Measurements from ENCODE around the gene GPC6. TPM values are rescaled to one million over a fixed set of nuclear protein-coding genes. Genes with fewer than 3 reads are reported as not detected.

Gene GPC6
- total RNA-seq, 6 donors from 2014 or later: 1.3 to 7.3 (median 3.4) TPM

- H3K27ac ChIP-seq: no peak overlapping the region
- no peak for ATAC-seq (ENCODE audit: low FRiP score in 2 of 2)
- WGBS, 2 donors: 97% methylated on average over 1 of the region's 1 CpG
- H3K9me3 ChIP-seq: no peaks in the 10 kb centered on the region
- no peaks in the 10 kb centered on the region for H3K27me3 ChIP-seq
- TF ChIP-seq POLR2A (IDR thresholded peaks at IDR 0.05) (no peak), POLR2AphosphoS5 (IDR thresholded peaks at IDR 0.05) (no peak), CTCF (IDR thresholded peaks at IDR 0.05) (no peak)
- no peak for DNase-seq
- no peak overlapping the region for H3K4me3 ChIP-seq
- no peaks in the 10 kb centered on the region for H3K36me3 ChIP-seq
- no peaks in the 10 kb centered on the region for H3K4me1 ChIP-seq
These were observed 520.0 kb downstream of the GPC6 start for GRCh38 chr13:93746589-93746988.

DNA sequence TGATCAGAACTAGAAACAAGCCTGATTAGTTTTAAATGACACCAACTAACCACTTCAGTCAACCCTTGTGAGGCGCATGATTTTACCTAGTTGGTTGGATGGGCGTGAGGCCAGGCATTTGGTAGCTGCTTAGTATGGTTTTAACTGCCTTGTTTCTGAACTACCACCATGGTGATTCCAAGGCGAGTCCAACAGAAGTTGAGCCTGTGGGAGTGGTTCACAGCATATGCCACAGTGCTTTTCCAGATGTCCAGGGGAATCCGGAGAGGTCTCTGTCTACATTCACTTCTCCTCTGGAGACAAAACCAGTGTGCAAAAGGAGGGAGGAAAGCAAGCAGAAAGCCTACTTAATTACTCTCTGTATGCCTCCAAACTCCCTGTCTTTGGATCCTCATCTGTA lies 524.1 kb downstream of the GPC6 start:
- Histone ChIP-seq H3K27me3 (no peaks in the 10 kb centered on the region), H3K27ac (no peak overlapping the region), H3K9me3 (no peaks in the 10 kb centered on the region), H3K4me1 (no peaks in the 10 kb centered on the region), H3K4me3 (no peak overlapping the region), H3K36me3 (no peaks in the 10 kb centered on the region)
- ATAC-seq (ENCODE audit: low FRiP score in 2 of 2): no peak
- no peak for DNase-seq
- TF ChIP-seq POLR2AphosphoS5 (IDR thresholded peaks at IDR 0.05) (no peak), EP300 (IDR thresholded peaks at IDR 0.05) (no peak), POLR2A (IDR thresholded peaks at IDR 0.05) (no peak), CTCF (IDR thresholded peaks at IDR 0.05) (no peak)
- WGBS, 2 donors: 88% methylated on average over 3 to 4 of the region's 4 CpGs

- H3K36me3 ChIP-seq: no peaks in the 10 kb centered on the region
- no peaks in the 10 kb centered on the region for H3K4me1 ChIP-seq
- H3K4me3 ChIP-seq: no peak overlapping the region
- H3K9me3 ChIP-seq: no peaks in the 10 kb centered on the region
- no peak overlapping the region for H3K27ac ChIP-seq
- DNase-seq (no peak), ATAC-seq (ENCODE audit: low FRiP score in 2 of 2) (no peak)
- TF ChIP-seq POLR2A (IDR thresholded peaks at IDR 0.05) (no peak), EP300 (IDR thresholded peaks at IDR 0.05) (no peak), CTCF (IDR thresholded peaks at IDR 0.05) (no peak), POLR2AphosphoS5 (IDR thresholded peaks at IDR 0.05) (no peak)
- H3K27me3 ChIP-seq: no peaks in the 10 kb centered on the region
These were observed 524.5 kb downstream of the GPC6 start for GRCh38 chr13:93751117-93751516.

- Histone ChIP-seq H3K4me3 (no peak overlapping the region), H3K27me3 (no peaks in the 10 kb centered on the region), H3K9me3 (no peaks in the 10 kb centered on the region), H3K36me3 (no peaks in the 10 kb centered on the region), H3K4me1 (no peaks in the 10 kb centered on the region), H3K27ac (no peak overlapping the region)
- 80 to 93% methylated on average over 4 of the region's 4 CpGs for WGBS, 2 donors
- no peak for TF ChIP-seq POLR2AphosphoS5 (IDR thresholded peaks at IDR 0.05)
- TF ChIP-seq CTCF (IDR thresholded peaks at IDR 0.05): no peak
- no peak for TF ChIP-seq POLR2A (IDR thresholded peaks at IDR 0.05)
- no peak for TF ChIP-seq EP300 (IDR thresholded peaks at IDR 0.05)
- no peak for DNase-seq
- ATAC-seq (ENCODE audit: low FRiP score in 2 of 2): no peak
These were observed 525.9 kb downstream of the GPC6 start for GRCh38 chr13:93752541-93752940.

- no peak overlapping the region for H3K27ac ChIP-seq
- H3K9me3 ChIP-seq: no peaks in the 10 kb centered on the region
- no peak overlapping the region for H3K4me3 ChIP-seq
- H3K4me1 ChIP-seq: no peaks in the 10 kb centered on the region
- DNase-seq: no peak
- H3K27me3 ChIP-seq: no peaks in the 10 kb centered on the region
- TF ChIP-seq EP300 (IDR thresholded peaks at IDR 0.05) (no peak), POLR2AphosphoS5 (IDR thresholded peaks at IDR 0.05) (no peak), CTCF (IDR thresholded peaks at IDR 0.05) (no peak), POLR2A (IDR thresholded peaks at IDR 0.05) (no peak)
- H3K36me3 ChIP-seq: no peaks in the 10 kb centered on the region
- no peak for ATAC-seq (ENCODE audit: low FRiP score in 2 of 2)
These were observed 527.0 kb downstream of the GPC6 start for GRCh38 chr13:93753639-93754038.
